GM18526 (cell line): Measurements from ENCODE around the gene FREM2.

Experiments used
- POLR2A ChIP-seq: IDR thresholded peaks from 3 replicates; pipeline ENCODE4 v1.6.1; 2011; ENCODE audit not compliant: insufficient read length; ENCODE audit errors: extremely low read depth

Gene FREM2

GRCh38 chr13:38922170-38922569, 235.3 kb downstream of the FREM2 start:
- no peak for TF ChIP-seq POLR2A

- TF ChIP-seq POLR2A: no peak
These were observed 246.9 kb downstream of the FREM2 start for GRCh38 chr13:38933786-38934185.
